Kidney (tissue), 14 donors: ENCODE results near the gene PARS2. TPM values are rescaled to one million over a fixed set of nuclear protein-coding genes. Genes with fewer than 3 reads are reported as not detected.

Experiments
- DNase-seq, 5 donors: peaks; one replicate each; pipeline ENCODE4 v3.0.0-alpha.2; 2013 to 2020
- FAIRE-seq: peaks from 2 replicates; lab custom pipeline; 2012; peaks lifted over from hg19 to GRCh38; lab: Jason Lieb, UNC
- H3K27ac ChIP-seq, 2 donors: one replicate each; pipeline ENCODE4 v1.7.0; 2013; ENCODE audit warnings: low read depth in 2 of 2, low read length in 2 of 2, inconsistent platforms in 1 of 2
- H3K27me3 ChIP-seq: one replicate; pipeline ENCODE4 v1.7.1; 2013; ENCODE audit warnings: low read length, inconsistent platforms; ENCODE audit not compliant: control insufficient read depth, insufficient read depth
- H3K36me3 ChIP-seq, 3 donors: one replicate each; pipeline versions ENCODE4 v1.7.0 to v1.7.1; 2013; ENCODE audit warnings: low read length in 3 of 3, control low read depth in 1 of 3, inconsistent platforms in 1 of 3; ENCODE audit not compliant: insufficient read depth in 3 of 3, control insufficient read depth in 2 of 3
- H3K4me1 ChIP-seq, 3 donors: one replicate each; pipeline versions ENCODE4 v1.7.0 to v1.7.1; 2013; ENCODE audit warnings: low read length in 3 of 3, inconsistent platforms in 1 of 3, low read depth in 1 of 3; ENCODE audit not compliant: control insufficient read depth in 2 of 3, insufficient read depth in 2 of 3
- H3K4me3 ChIP-seq, 3 donors: one replicate each; pipeline versions ENCODE4 v1.7.0 to v1.8.1; 2013; ENCODE audit warnings: low read length in 3 of 3, control low read depth in 1 of 3, inconsistent platforms in 1 of 3
- H3K9ac ChIP-seq, 3 donors: one replicate each; pipeline versions ENCODE4 v1.7.0 to v1.7.1; 2013; ENCODE audit warnings: low read length in 3 of 3, control low read depth in 1 of 3, inconsistent platforms in 1 of 3
- H3K9me3 ChIP-seq, 3 donors: one replicate each; pipeline versions ENCODE4 v1.7.0 to v1.7.1; 2013; ENCODE audit warnings: low read length in 3 of 3, control low read depth in 1 of 3, inconsistent platforms in 1 of 3; ENCODE audit not compliant: control insufficient read depth in 2 of 3, insufficient read depth in 1 of 3
- intact Hi-C: fragments of 100-400 bp; cut with DNase I; formaldehyde crosslinking; loops from one replicate; pipeline ENCODE4 v1.11.1; 2022
- polyA plus RNA-seq: library from polyadenylated mRNA; stranded (reverse); fragments of 350-450 nt; fragmentation: Illumina TruSeq; extraction: RNeasy Lipid Tissue Mini Kit (QIAGEN cat#74804); gene quantifications from one replicate; pipeline ENCODE4 v1.2.3, GENCODE V29; 2014; ENCODE audit warnings: low read depth, low replicate concordance; ENCODE audit not compliant: insufficient read depth
- total RNA-seq: library from RNA; stranded (reverse); fragmentation: NEBNext Ultra II Directional; extraction: Animal tissue kit (Norgen Biotek cat#: 25700); gene quantifications from one replicate; pipeline ENCODE4 v1.2.1, GENCODE V29; 2021
- TF ChIP-seq, protein P1 (sequence below): IDR thresholded peaks from 3 replicates; pipeline ENCODE4 v1.5.1; 2012; ENCODE audit warnings: mild to moderate bottlenecking, moderate library complexity, borderline replicate concordance; ENCODE audit not compliant: insufficient read depth; ENCODE audit errors: extremely low read depth
- donor health status: control.
- donor health status: control.
- donor health status: control.
- donor health status: control.
- donor health status: control.
- donor health status: DM: yes; HTN: yes; CAD: no.
- donor health status: Normal renal cell carcinoma (clear cell type).

The PARS2 gene
- total and polyA plus RNA-seq, 2 donors from 2014 or later = 7.1 to 7.2 TPM

DNA sequence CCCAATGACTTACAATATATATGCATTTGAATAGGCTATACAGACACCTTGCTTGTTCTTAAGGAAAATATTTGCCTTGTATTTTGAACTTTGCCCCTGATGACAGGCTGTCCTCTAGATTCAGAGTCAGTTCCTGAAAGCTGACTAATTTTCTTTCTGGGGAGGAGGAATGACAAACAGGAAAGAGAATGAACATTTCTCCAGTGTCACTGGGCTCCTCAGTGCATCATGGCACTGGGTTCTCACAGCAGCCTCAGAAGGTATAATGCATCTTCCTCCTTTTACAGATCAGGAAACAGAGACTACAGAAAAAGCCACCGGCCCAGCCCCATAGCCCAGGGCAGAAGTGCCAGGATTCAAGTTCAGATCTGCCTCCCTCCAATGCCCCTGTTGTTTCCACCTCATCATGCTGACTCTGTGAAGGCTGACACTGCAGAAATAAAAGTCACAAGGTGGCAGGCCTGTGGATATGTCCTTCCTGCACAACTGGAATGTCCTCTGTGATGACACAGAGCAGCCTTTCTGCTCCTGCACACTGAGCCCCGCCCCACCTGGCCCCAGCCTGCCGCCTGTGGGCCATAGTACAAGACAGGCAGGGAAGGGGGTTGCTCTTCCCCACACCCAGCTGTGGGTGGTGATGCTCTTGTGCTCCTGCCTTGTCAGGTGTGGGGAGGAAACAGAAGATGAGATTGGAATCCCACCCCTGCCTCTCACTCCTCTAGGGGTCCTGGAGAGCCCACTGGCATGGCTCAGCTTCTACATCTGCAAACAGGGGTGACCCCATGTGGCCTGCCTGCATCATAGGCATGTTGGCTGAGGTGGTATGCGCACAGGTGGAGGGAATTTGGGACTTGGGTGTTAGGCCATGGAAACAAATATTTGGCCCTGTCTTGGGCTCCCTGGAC is 30.4 kb upstream of the PARS2 start:
- DNase-seq (peak in 2 of 5 donors; percentile 42 to 62), FAIRE-seq (no peak)
- intact Hi-C loops = no loop called here
- Histone ChIP-seq H3K4me3 (no peak overlapping the region), H3K4me1 (peaks cover 0 to 19% (median 9%) of the 10 kb centered on the region in 3 donors), H3K27ac (peak overlapping the region in 1 of 2 donors; percentile 18), H3K36me3 (peaks cover 0 to 4% (median 0%) of the 10 kb centered on the region in 3 donors), H3K27me3 (no peaks in the 10 kb centered on the region), H3K9ac (no peak overlapping the region), H3K9me3 (peaks cover 0 to 7% (median 0%) of the 10 kb centered on the region in 3 donors)
- TF ChIP-seq, protein P1, sequence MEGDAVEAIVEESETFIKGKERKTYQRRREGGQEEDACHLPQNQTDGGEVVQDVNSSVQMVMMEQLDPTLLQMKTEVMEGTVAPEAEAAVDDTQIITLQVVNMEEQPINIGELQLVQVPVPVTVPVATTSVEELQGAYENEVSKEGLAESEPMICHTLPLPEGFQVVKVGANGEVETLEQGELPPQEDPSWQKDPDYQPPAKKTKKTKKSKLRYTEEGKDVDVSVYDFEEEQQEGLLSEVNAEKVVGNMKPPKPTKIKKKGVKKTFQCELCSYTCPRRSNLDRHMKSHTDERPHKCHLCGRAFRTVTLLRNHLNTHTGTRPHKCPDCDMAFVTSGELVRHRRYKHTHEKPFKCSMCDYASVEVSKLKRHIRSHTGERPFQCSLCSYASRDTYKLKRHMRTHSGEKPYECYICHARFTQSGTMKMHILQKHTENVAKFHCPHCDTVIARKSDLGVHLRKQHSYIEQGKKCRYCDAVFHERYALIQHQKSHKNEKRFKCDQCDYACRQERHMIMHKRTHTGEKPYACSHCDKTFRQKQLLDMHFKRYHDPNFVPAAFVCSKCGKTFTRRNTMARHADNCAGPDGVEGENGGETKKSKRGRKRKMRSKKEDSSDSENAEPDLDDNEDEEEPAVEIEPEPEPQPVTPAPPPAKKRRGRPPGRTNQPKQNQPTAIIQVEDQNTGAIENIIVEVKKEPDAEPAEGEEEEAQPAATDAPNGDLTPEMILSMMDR = no peak

DNA sequence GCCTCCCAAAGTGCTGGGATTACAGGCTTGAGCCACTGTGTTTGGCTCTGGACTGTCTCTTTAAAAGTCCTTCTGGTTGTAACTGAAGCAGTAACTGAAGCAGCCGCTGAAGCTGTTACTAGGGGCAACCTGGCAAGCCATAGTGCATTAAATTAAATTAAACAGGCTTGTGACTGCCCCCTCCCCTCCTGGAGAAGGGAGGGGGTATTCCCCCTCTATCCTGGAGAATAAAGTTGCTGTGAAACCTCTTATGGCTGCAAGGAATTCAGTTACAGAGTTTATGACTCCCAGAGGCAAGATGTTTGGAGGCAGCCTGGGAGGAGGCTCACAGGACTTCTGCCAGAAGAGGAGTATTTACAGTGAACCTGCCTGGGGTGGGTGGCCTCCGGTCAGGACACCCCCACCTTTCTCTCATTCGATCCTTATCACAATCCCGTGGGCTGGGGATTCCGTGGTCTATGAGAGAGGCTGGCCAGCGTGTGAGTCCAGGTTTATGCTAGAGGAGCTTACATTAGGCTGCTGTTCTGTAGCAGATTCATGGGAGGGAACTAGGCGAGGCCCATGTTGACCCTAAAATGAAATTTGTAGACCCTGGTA is 28.5 kb upstream of the PARS2 start:
- DNase-seq (peak in 4 of 5 donors; percentile 87 to 97 (median 94)), FAIRE-seq (no peak)
- peaks cover 0 to 5% (median 0%) of the 10 kb centered on the region in 3 donors for H3K36me3 ChIP-seq
- H3K9me3 ChIP-seq = peaks cover 0 to 7% (median 0%) of the 10 kb centered on the region in 3 donors
- H3K9ac ChIP-seq = no peak overlapping the region
- no peak overlapping the region for H3K27ac ChIP-seq
- H3K4me3 ChIP-seq = no peak overlapping the region
- TF ChIP-seq, protein P1 = no peak
- H3K4me1 ChIP-seq = peaks cover 0 to 10% (median 0%) of the 10 kb centered on the region in 3 donors
- intact Hi-C loops = no loop called here
- no peaks in the 10 kb centered on the region for H3K27me3 ChIP-seq

DNA sequence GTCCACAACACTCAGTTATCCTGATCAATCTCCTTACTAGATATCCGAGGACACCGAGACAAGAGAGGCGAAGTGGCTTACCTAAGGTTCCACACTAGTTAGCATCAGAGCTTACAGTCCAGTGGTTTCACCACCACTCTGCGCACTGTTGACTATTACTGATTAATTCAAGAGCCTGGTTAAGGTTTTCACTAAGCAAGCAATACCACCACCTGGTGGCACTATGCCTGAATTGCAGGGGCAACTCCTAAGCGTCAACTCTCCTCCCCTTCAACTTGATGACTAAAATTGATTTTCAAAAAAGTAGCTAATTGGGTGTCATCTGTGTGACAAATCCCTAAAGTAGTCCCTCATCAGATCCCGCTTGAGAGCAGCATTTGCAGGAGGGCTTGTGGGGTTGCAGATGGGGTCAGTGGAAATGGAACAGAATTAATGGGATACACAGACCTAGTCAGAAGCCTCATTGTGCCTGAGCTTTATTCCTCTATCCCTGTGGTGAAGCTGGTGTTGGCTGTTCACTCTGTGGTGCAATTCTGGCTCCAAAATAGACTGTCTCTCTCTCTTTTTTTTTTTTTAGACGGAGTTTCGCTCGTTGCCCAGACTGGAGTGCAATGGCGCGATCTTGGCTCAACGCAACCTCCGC is 27.7 kb upstream of the PARS2 start:
- FAIRE-seq (no peak), DNase-seq (peak in 4 of 5 donors; percentile 58 to 75 (median 68))
- Histone ChIP-seq H3K36me3 (peaks cover 0 to 5% (median 0%) of the 10 kb centered on the region in 3 donors), H3K4me1 (peaks cover 0 to 10% (median 0%) of the 10 kb centered on the region in 3 donors), H3K4me3 (no peak overlapping the region), H3K9me3 (peaks cover 0 to 7% (median 0%) of the 10 kb centered on the region in 3 donors), H3K27me3 (no peaks in the 10 kb centered on the region), H3K27ac (no peak overlapping the region), H3K9ac (no peak overlapping the region)
- intact Hi-C loops = no loop called here
- TF ChIP-seq, protein P1 = peak; percentile 52
